Activated naive CD8-positive, alpha-beta T cell treated with anti-CD3 and anti-CD28 coated beads for 36 hours (primary cell): Measurements from ENCODE around the gene NR1H4. TPM values are rescaled to one million over a fixed set of nuclear protein-coding genes. Genes with fewer than 3 reads are reported as not detected.
"Not testable (repeated sequence)": the region's sequence is repeated elsewhere in the genome, so short reads cannot be mapped to it uniquely, and the experiment has no call there.

Source experiments
- DNase-seq: peaks from one replicate; pipeline ENCODE4 v3.0.0; 2021
- H3K27ac Mint-ChIP-seq: one replicate; pipeline ENCODE4 v1.8.0; 2022; ENCODE audit warnings: mild to moderate bottlenecking, moderate library complexity, mixed read lengths
- H3K27me3 Mint-ChIP-seq: one replicate; pipeline ENCODE4 v1.8.0; 2022; ENCODE audit warnings: mild to moderate bottlenecking, mixed read lengths
- H3K36me3 Mint-ChIP-seq: one replicate; pipeline ENCODE4 v1.8.0; 2021; ENCODE audit warnings: mild to moderate bottlenecking, mixed read lengths
- H3K4me1 Mint-ChIP-seq: one replicate; pipeline ENCODE4 v1.8.0; 2021; ENCODE audit warnings: mixed read lengths
- H3K4me3 Mint-ChIP-seq: one replicate; pipeline ENCODE4 v1.8.0; 2022; ENCODE audit warnings: mild to moderate bottlenecking, moderate library complexity, mixed read lengths
- H3K9me3 Mint-ChIP-seq: one replicate; pipeline ENCODE4 v1.8.0; 2022; ENCODE audit warnings: mixed read lengths
- total RNA-seq, 2 experiments: library from RNA; stranded (reverse); gene quantifications; one replicate each; pipeline ENCODE4 v1.2.3, GENCODE V29; 2021

NR1H4 gene
- total RNA-seq, 2 experiments from 2014 or later, result not detected

GRCh38 chr12:100601626-100602025 lies 128.0 kb downstream of the NR1H4 start:
- no peaks in the 10 kb centered on the region for H3K36me3 Mint-ChIP-seq
- H3K27ac Mint-ChIP-seq, result no peak overlapping the region
- peaks cover 10% of the 10 kb centered on the region for H3K27me3 Mint-ChIP-seq
- no peak for DNase-seq
- H3K9me3 Mint-ChIP-seq, result no peaks in the 10 kb centered on the region
- H3K4me3 Mint-ChIP-seq, result no peak overlapping the region
- H3K4me1 Mint-ChIP-seq, result no peaks in the 10 kb centered on the region

DNA sequence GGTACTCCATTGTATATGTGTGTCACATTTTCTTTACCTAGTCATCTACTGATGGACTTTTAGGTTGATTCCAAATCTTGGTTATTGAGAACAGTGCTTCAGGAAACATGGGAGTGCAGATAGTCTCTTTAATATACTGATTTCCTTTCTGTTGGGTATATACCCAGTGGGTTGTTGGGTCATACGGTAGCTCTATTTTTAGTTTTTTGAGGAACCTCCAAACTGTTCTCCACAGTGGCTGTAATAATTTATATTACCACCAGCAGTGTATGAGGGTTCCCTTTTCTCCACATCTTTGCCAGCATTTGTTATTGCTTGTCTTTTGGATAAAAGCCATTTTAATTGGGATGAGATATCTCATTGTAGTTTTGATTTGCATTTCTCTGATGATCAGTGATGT lies 129.3 kb downstream of the NR1H4 start:
- not testable (repeated sequence) for H3K9me3 Mint-ChIP-seq, H3K36me3 Mint-ChIP-seq, H3K27me3 Mint-ChIP-seq, H3K27ac Mint-ChIP-seq, DNase-seq, H3K4me3 Mint-ChIP-seq, H3K4me1 Mint-ChIP-seq

- Mint-ChIP-seq H3K27ac (no peak overlapping the region), H3K36me3 (no peaks in the 10 kb centered on the region), H3K9me3 (peaks cover 4% of the 10 kb centered on the region), H3K4me3 (no peak overlapping the region), H3K27me3 (peaks cover 4% of the 10 kb centered on the region), H3K4me1 (no peaks in the 10 kb centered on the region)
- no peak for DNase-seq
Measured at GRCh38 chr12:100608776-100609175, 135.1 kb downstream of the NR1H4 start.

GRCh38 chr12:100610666-100611430 lies 137.2 kb downstream of the NR1H4 start:
- DNase-seq, result no peak
- Mint-ChIP-seq H3K4me3 (no peak overlapping the region), H3K9me3 (peaks cover 4% of the 10 kb centered on the region), H3K36me3 (no peaks in the 10 kb centered on the region), H3K4me1 (no peaks in the 10 kb centered on the region), H3K27me3 (peaks cover 4% of the 10 kb centered on the region), H3K27ac (no peak overlapping the region)

GRCh38 chr12:100612606-100613005 lies 138.9 kb downstream of the NR1H4 start:
- no peak overlapping the region for H3K4me3 Mint-ChIP-seq
- no peaks in the 10 kb centered on the region for H3K9me3 Mint-ChIP-seq
- DNase-seq, result no peak
- H3K27me3 Mint-ChIP-seq, result no peaks in the 10 kb centered on the region
- H3K36me3 Mint-ChIP-seq, result no peaks in the 10 kb centered on the region
- no peak overlapping the region for H3K27ac Mint-ChIP-seq
- no peaks in the 10 kb centered on the region for H3K4me1 Mint-ChIP-seq

Other genes with a start within 250 kb of the NR1H4 start
- 1 to 10 TPM; 2.4 to 2.8 TPM for gene DEPDC4, start 206.8 kb upstream of the NR1H4 start, total RNA-seq
- gene SCYL2, start 206.7 kb upstream of the NR1H4 start, total RNA-seq, result 10 to 100 TPM; 26.7 to 27.1 TPM
- not detected for gene SLC17A8, start 116.8 kb upstream of the NR1H4 start, total RNA-seq
- gene GAS2L3, start 99.8 kb downstream of the NR1H4 start, total RNA-seq, result 1 to 10 TPM; 1.3 to 1.5 TPM